GM08714 (cell line): ENCODE data around the gene SRMS.

Experiments
- H3K4me3 ChIP-seq: fragments of 200-500 bp; sonication (Bioruptor generic); 2 replicates; pipeline ENCODE4 v1.5.1; 2014; ENCODE audit warnings: mild to moderate bottlenecking, low read length, inconsistent platforms
- ZNF274 ChIP-seq: IDR thresholded peaks from 2 replicates; pipeline ENCODE4 v1.6.1; 2012; ENCODE audit warnings: mild to moderate bottlenecking, low read depth, low read length

The SRMS gene

GRCh38 chr20:63497946-63498935, 49.3 kb downstream of the SRMS start:
- no peak for TF ChIP-seq ZNF274
- no peak overlapping the region for H3K4me3 ChIP-seq

- H3K4me3 ChIP-seq, result no peak overlapping the region
- TF ChIP-seq ZNF274, result no peak
Measured at GRCh38 chr20:63497138-63497945, 50.2 kb downstream of the SRMS start.

GRCh38 chr20:63496596-63497120, 50.9 kb downstream of the SRMS start:
- H3K4me3 ChIP-seq, result no peak overlapping the region
- no peak for TF ChIP-seq ZNF274

- no peak overlapping the region for H3K4me3 ChIP-seq
- TF ChIP-seq ZNF274, result no peak
Measured at GRCh38 chr20:63495741-63496595, 51.6 kb downstream of the SRMS start.

GRCh38 chr20:63495167-63495720, 52.3 kb downstream of the SRMS start:
- no peak overlapping the region for H3K4me3 ChIP-seq
- no peak for TF ChIP-seq ZNF274

- TF ChIP-seq ZNF274, result no peak
- H3K4me3 ChIP-seq, result no peak overlapping the region
Measured at GRCh38 chr20:63494420-63495166, 53.0 kb downstream of the SRMS start.

GRCh38 chr20:63494084-63494419, 53.5 kb downstream of the SRMS start:
- TF ChIP-seq ZNF274, result no peak
- no peak overlapping the region for H3K4me3 ChIP-seq

- no peak for TF ChIP-seq ZNF274
Measured at GRCh38 chr20:63493563-63494020, 54.0 kb downstream of the SRMS start.

GRCh38 chr20:63492982-63493381, 54.6 kb downstream of the SRMS start:
- H3K4me3 ChIP-seq, result no peak overlapping the region
- no peak for TF ChIP-seq ZNF274

More at GRCh38 chr20:63493563-63494020, 54.0 kb downstream of the SRMS start:
- H3K4me3 ChIP-seq, result no peak overlapping the region

GRCh38 chr20:63492518-63492917, 55.0 kb downstream of the SRMS start:
- no peak for TF ChIP-seq ZNF274
- no peak overlapping the region for H3K4me3 ChIP-seq

GRCh38 chr20:63491635-63492230, 55.8 kb downstream of the SRMS start:
- no peak for TF ChIP-seq ZNF274
- H3K4me3 ChIP-seq, result no peak overlapping the region

- no peak overlapping the region for H3K4me3 ChIP-seq
- TF ChIP-seq ZNF274, result no peak
Measured at GRCh38 chr20:63491078-63491477, 56.5 kb downstream of the SRMS start.
